B cell (primary cell): Measurements from ENCODE around the gene SYNE2. TPM values are rescaled to one million over a fixed set of nuclear protein-coding genes. Genes with fewer than 3 reads are reported as not detected.

ENCODE experiments used
- ATAC-seq: fragments of 200-7000 bp; cut with Tn5 transposase; one replicate; pipeline ENCODE4 v1.10.0; 2021; ENCODE audit warnings: low read depth, mild to moderate bottlenecking, moderate number of reproducible peaks, moderate library complexity
- CTCF ChIA-PET: fragments of 350-600 bp; sonication (Branson Sonifier 250); formaldehyde crosslinking; loops from one replicate; lab custom pipeline; 2021; ENCODE audit warnings: antibody characterized with exemption, inconsistent platforms; lab: Charles Lee
- POLR2A ChIA-PET: fragments of 350-600 bp; sonication (Branson Sonifier 250); formaldehyde crosslinking; loops from one replicate; lab custom pipeline; 2021; ENCODE audit warnings: antibody characterized with exemption; lab: Charles Lee
- DNase-seq: peaks from one replicate; pipeline ENCODE4 v3.0.0; 2013
- H2AFZ ChIP-seq: 2 replicates; pipeline ENCODE4 v1.6.1; 2012; ENCODE audit warnings: mild to moderate bottlenecking, low read depth, low read length; ENCODE audit not compliant: insufficient read depth, poor library complexity, severe bottlenecking
- H3K27ac ChIP-seq, 2 donors: 1 replicate in 1 of 2; 2 replicates in 1 of 2; pipeline ENCODE4 v1.5.1; 2012 to 2013; ENCODE audit warnings: low read length in 2 of 2, mild to moderate bottlenecking in 2 of 2, moderate library complexity in 1 of 2
- H3K27me3 ChIP-seq, 4 experiments: fragments of 200-600 bp in 1 of 4; sonication (generic) in 1 of 4; replicated peaks in 1 of 4; 1 replicate in 2 of 4; 2 replicates in 2 of 4; pipeline versions ENCODE4 v1.6.1 to v1.7.0; 2013 to 2016; ENCODE audit warnings: low read length in 3 of 4, mild to moderate bottlenecking in 2 of 4, mixed read lengths in 1 of 4, moderate library complexity in 1 of 4; ENCODE audit not compliant: insufficient read depth in 4 of 4, control insufficient read depth in 3 of 4; ENCODE audit errors: control extremely low read depth in 1 of 4
- H3K36me3 ChIP-seq, 2 experiments: replicated peaks in 1 of 2; 1 replicate in 1 of 2; 2 replicates in 1 of 2; pipeline versions ENCODE4 v1.6.1 to v1.7.1; 2013; ENCODE audit warnings: low read length in 1 of 2; ENCODE audit not compliant: insufficient read depth in 2 of 2, control insufficient read depth in 1 of 2; ENCODE audit errors: control extremely low read depth in 1 of 2, extremely low read depth in 1 of 2
- H3K4me1 ChIP-seq, 2 donors: fragments of 200-600 bp in 1 of 2; sonication (generic) in 1 of 2; 1 replicate in 1 of 2; 2 replicates in 1 of 2; pipeline versions ENCODE4 v1.5.1 to v1.6.1; 2013 to 2017; ENCODE audit warnings: low read length in 2 of 2; ENCODE audit not compliant: control insufficient read depth in 2 of 2, insufficient read depth in 2 of 2
- H3K4me2 ChIP-seq: replicated peaks from 2 replicates; pipeline ENCODE3; 2012; ENCODE audit warnings: mild to moderate bottlenecking, low read depth, low read length; ENCODE audit not compliant: poor library complexity, severe bottlenecking
- H3K4me3 ChIP-seq, 5 experiments: fragments of 200-600 bp in 1 of 5; sonication (generic) in 1 of 5; 1 replicate in 3 of 5; 2 replicates in 2 of 5; pipeline versions ENCODE4 v1.5.1 to v1.7.0; 2011 to 2016; ENCODE audit warnings: low read length in 4 of 5, mild to moderate bottlenecking in 4 of 5, low read depth in 2 of 5, control low read depth in 1 of 5, moderate library complexity in 1 of 5; ENCODE audit not compliant: insufficient read depth in 1 of 5; ENCODE audit errors: control extremely low read depth in 1 of 5, extremely low read depth in 1 of 5
- H3K79me2 ChIP-seq: fragments of 200-600 bp; sonication (generic); one replicate; pipeline ENCODE4 v1.6.0; 2016; ENCODE audit warnings: low read length; ENCODE audit not compliant: control insufficient read depth, insufficient read depth
- H3K9ac ChIP-seq: fragments of 200-600 bp; sonication (generic); 2 replicates; pipeline ENCODE4 v1.6.1; 2017; ENCODE audit warnings: mild to moderate bottlenecking, low read length, moderate library complexity
- H3K9me3 ChIP-seq, 3 donors: one replicate each; pipeline versions ENCODE4 v1.6.1 to v1.7.1; 2013; ENCODE audit warnings: low read length in 2 of 3; ENCODE audit not compliant: control insufficient read depth in 2 of 3, insufficient read depth in 1 of 3; ENCODE audit errors: control extremely low read depth in 1 of 3
- H4K20me1 ChIP-seq: 2 replicates; pipeline ENCODE4 v1.6.0; 2012; ENCODE audit warnings: mild to moderate bottlenecking, low read length; ENCODE audit not compliant: insufficient read depth, control insufficient read depth, poor library complexity, severe bottlenecking
- H3K27ac Mint-ChIP-seq: one replicate; pipeline ENCODE4 v1.8.0; 2021; ENCODE audit warnings: mixed read lengths
- H3K27me3 Mint-ChIP-seq: one replicate; pipeline ENCODE4 v1.8.0; 2021; ENCODE audit warnings: mixed read lengths
- H3K4me1 Mint-ChIP-seq: one replicate; pipeline ENCODE4 v1.8.0; 2021; ENCODE audit warnings: mixed read lengths
- H3K4me3 Mint-ChIP-seq: one replicate; pipeline ENCODE4 v1.8.0; 2021; ENCODE audit warnings: mixed read lengths
- H3K9me3 Mint-ChIP-seq: one replicate; pipeline ENCODE4 v1.8.0; 2022; ENCODE audit warnings: mixed read lengths; ENCODE audit not compliant: insufficient read depth
- EZH2 ChIP-seq: IDR thresholded peaks from 2 replicates; pipeline ENCODE4 v1.6.1; 2012; ENCODE audit warnings: borderline replicate concordance, low read depth, mild to moderate bottlenecking, moderate library complexity, low read length; ENCODE audit not compliant: insufficient read depth, poor library complexity, severe bottlenecking
- WGBS: methylation state at CpG from one replicate; pipeline ENCODE4 v1.1.5; 2013; ENCODE audit warnings: missing lambda C conversion rate; ENCODE audit not compliant: insufficient coverage; 5-methylcytosine and 5-hydroxymethylcytosine counted together
- intact Hi-C: fragments of 100-400 bp; cut with micrococcal nuclease; formaldehyde crosslinking; loops from one replicate; pipeline ENCODE4 v1.10.0; 2022
- polyA plus RNA-seq: library from polyadenylated mRNA; depleted of rRNA; stranded (reverse); fragments of >200 nt; gene quantifications from 2 replicates; pipeline ENCODE4 v1.2.3, GENCODE V29; 2012
- total RNA-seq, 2 donors: library from RNA; stranded (reverse); fragments of 120-200 nt in 1 of 2; gene quantifications; 1 replicate in 1 of 2; 2 replicates in 1 of 2; pipeline versions ENCODE4 v1.2.3 to v1.2.4, GENCODE V29; 2013 to 2022
- TF ChIP-seq, protein P1 (sequence below): fragments of 200-600 bp; IDR thresholded peaks from one replicate; pipeline ENCODE4 v1.8.0; 2022; ENCODE audit warnings: antibody characterized with exemption, mild to moderate bottlenecking

SYNE2 gene
- total and polyA plus RNA-seq, 2 donors (not counting 1 experiment from before 2014, with no cell fraction given) = 39.5 to 105 TPM

DNA sequence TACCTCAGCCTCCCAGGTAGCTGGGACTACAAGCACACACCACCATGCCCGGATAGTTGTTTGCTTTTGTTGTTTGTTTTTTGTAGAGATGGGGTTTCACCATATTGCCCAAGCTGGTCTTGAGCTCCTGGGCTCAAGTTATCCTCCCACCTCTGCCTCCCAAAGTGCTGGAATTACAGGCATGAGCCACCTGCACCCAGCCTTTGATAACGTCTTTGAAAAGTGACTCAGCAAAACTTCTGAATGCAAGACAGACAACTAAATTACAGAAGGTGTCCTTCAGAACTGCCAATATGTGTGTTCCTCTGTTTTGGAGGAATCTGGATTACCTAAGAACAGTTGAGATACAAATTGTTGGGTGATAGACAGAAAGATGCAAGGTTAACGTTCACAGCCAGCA lies 341.6 kb downstream of the SYNE2 start:
- Histone ChIP-seq H4K20me1 (no peaks in the 10 kb centered on the region), H3K9ac (peak overlapping the region; percentile 48), H3K4me3 (no peak overlapping the region), H3K4me1 (peaks cover 51 to 53% of the 10 kb centered on the region in 2 donors), H3K27ac (peak overlapping the region; percentile 94 to 98), H3K9me3 (no peaks in the 10 kb centered on the region), H3K79me2 (peaks cover 19% of the 10 kb centered on the region), H3K27me3 (no peaks in the 10 kb centered on the region), H3K36me3 (peaks cover 0 to 8% of the 10 kb centered on the region in 2 experiments), H3K4me2 (peak overlapping the region; percentile 67), H2AFZ (peak overlapping the region; percentile 46)
- H3K4me3 Mint-ChIP-seq = no peak overlapping the region
- DNase-seq = no peak
- ChIA-PET CTCF (interaction anchor here (0.9 to 3.2 kb wide), 6 partner anchors 8 to 109 kb away, joined by 3 to 13 read pairs (median 8); partner anchors contain the start of gene ESR2), POLR2A (interaction anchor here (0.6 to 2.5 kb wide), 5 partner anchors 15 to 59 kb away, joined by 3 to 21 read pairs (median 4); no protein-coding TSS in a partner anchor)
- H3K27me3 Mint-ChIP-seq = no peaks in the 10 kb centered on the region
- TF ChIP-seq EZH2 = no peak
- TF ChIP-seq, protein P1, sequence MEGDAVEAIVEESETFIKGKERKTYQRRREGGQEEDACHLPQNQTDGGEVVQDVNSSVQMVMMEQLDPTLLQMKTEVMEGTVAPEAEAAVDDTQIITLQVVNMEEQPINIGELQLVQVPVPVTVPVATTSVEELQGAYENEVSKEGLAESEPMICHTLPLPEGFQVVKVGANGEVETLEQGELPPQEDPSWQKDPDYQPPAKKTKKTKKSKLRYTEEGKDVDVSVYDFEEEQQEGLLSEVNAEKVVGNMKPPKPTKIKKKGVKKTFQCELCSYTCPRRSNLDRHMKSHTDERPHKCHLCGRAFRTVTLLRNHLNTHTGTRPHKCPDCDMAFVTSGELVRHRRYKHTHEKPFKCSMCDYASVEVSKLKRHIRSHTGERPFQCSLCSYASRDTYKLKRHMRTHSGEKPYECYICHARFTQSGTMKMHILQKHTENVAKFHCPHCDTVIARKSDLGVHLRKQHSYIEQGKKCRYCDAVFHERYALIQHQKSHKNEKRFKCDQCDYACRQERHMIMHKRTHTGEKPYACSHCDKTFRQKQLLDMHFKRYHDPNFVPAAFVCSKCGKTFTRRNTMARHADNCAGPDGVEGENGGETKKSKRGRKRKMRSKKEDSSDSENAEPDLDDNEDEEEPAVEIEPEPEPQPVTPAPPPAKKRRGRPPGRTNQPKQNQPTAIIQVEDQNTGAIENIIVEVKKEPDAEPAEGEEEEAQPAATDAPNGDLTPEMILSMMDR = no peak
- H3K9me3 Mint-ChIP-seq = no peaks in the 10 kb centered on the region
- intact Hi-C loops = no loop called here
- WGBS = 100% methylated on average over 1 of the region's 3 CpGs
- H3K4me1 Mint-ChIP-seq = peaks cover 60% of the 10 kb centered on the region
- ATAC-seq = no peak
- peak overlapping the region; percentile 94 for H3K27ac Mint-ChIP-seq

DNA sequence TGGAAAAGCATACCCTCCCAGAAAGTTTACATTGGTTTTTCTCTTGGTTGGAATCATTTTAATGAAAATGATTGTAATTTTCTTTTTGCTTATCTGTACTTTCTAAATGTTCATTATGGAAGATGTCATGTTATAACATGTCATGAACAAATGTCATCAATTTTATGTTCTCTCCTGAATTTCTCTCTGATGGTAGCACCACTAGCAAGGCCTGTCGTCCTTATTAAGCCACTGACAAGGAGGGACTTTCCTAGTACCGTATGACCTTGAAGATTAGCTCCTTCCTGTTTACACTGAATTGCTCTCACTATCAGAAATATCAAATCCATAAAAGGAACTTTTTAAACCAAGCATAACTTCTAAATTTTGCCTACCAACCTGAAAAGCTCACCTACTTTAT lies 342.4 kb downstream of the SYNE2 start:
- Histone ChIP-seq H3K9ac (peak overlapping the region; percentile 48), H3K27ac (peak overlapping the region; percentile 94 to 98), H3K36me3 (peaks cover 0 to 8% of the 10 kb centered on the region in 2 experiments), H4K20me1 (no peaks in the 10 kb centered on the region), H3K9me3 (no peaks in the 10 kb centered on the region), H3K4me3 (peak overlapping the region in 4 of 5 experiments; percentile 4 to 42 (median 6)), H3K4me1 (peaks cover 51 to 53% of the 10 kb centered on the region in 2 donors), H3K4me2 (peak overlapping the region; percentile 67), H2AFZ (peak overlapping the region; percentile 46), H3K27me3 (no peaks in the 10 kb centered on the region), H3K79me2 (peaks cover 19% of the 10 kb centered on the region)
- intact Hi-C loops = loop anchor here (1.0 kb wide), 1 partner anchor 41 kb away; no protein-coding TSS in a partner anchor
- Mint-ChIP-seq H3K4me1 (peaks cover 60% of the 10 kb centered on the region), H3K27me3 (no peaks in the 10 kb centered on the region), H3K9me3 (no peaks in the 10 kb centered on the region), H3K27ac (peak overlapping the region; percentile 94), H3K4me3 (peak overlapping the region; percentile 62)
- ChIA-PET CTCF (interaction anchor here (1.0 to 3.2 kb wide), 8 partner anchors 9 to 99 kb away, joined by 3 to 13 read pairs (median 4); partner anchors contain the start of gene ESR2), POLR2A (interaction anchor here (1.0 to 2.5 kb wide), 4 partner anchors 14 to 41 kb away, joined by 3 to 21 read pairs (median 4); no protein-coding TSS in a partner anchor)
- ATAC-seq (peak; percentile 62), DNase-seq (peak; percentile 77)
- no peak for TF ChIP-seq EZH2
- TF ChIP-seq, protein P1 = no peak
- 0% methylated on average over 2 of the region's 2 CpGs for WGBS
